Colonic mucosa (tissue), 4 donors: ENCODE measurements around the gene MYOF. TPM values are rescaled to one million over a fixed set of nuclear protein-coding genes. Genes with fewer than 3 reads are reported as not detected.

ENCODE experiments used
- DNase-seq: peaks from one replicate; pipeline ENCODE4 v3.0.0-alpha.2; 2020
- H3K27ac ChIP-seq: fragments of 200-600 bp; one replicate; pipeline ENCODE4 v1.8.0; 2021
- H3K27me3 ChIP-seq: fragments of 200-600 bp; one replicate; pipeline ENCODE4 v1.8.0; 2021
- H3K36me3 ChIP-seq: fragments of 200-600 bp; one replicate; pipeline ENCODE4 v1.8.0; 2021
- H3K4me1 ChIP-seq: fragments of 200-600 bp; one replicate; pipeline ENCODE4 v1.8.0; 2021; ENCODE audit warnings: mild to moderate bottlenecking
- H3K4me3 ChIP-seq: fragments of 200-600 bp; one replicate; pipeline ENCODE4 v1.8.0; 2021
- H3K9ac ChIP-seq, 2 donors: one replicate each; pipeline ENCODE4 v1.7.0; 2013; ENCODE audit warnings: control low read depth in 2 of 2, low read depth in 2 of 2, low read length in 2 of 2
- H3K9me3 ChIP-seq: fragments of 200-600 bp; one replicate; pipeline ENCODE4 v1.8.0; 2021
- intact Hi-C: fragments of 100-400 bp; cut with DNase I; formaldehyde crosslinking; loops from one replicate; pipeline ENCODE4 v1.14.1; 2022
- total RNA-seq, 2 donors: library from RNA; stranded (reverse); fragmentation: NEBNext Ultra II Directional in 1 of 2; extraction: Animal tissue kit (Norgen Biotek cat#: 25700) in 1 of 2; gene quantifications; one replicate each; pipeline ENCODE4 v1.2.1, GENCODE V29; 2021
- TF ChIP-seq, protein P1 (sequence below): fragments of 200-600 bp; IDR thresholded peaks from one replicate; pipeline ENCODE4 v1.8.0; 2022; ENCODE audit warnings: antibody characterized with exemption, mild to moderate bottlenecking
- donor health status: healthy.
- donor health status: DM: no; HTN: no; CAD: no.
- donor health status: DM: no; HTN: no; CAD: no.

MYOF gene
- total RNA-seq, 2 donors from 2014 or later, result 88.1 to 90.9 TPM

DNA sequence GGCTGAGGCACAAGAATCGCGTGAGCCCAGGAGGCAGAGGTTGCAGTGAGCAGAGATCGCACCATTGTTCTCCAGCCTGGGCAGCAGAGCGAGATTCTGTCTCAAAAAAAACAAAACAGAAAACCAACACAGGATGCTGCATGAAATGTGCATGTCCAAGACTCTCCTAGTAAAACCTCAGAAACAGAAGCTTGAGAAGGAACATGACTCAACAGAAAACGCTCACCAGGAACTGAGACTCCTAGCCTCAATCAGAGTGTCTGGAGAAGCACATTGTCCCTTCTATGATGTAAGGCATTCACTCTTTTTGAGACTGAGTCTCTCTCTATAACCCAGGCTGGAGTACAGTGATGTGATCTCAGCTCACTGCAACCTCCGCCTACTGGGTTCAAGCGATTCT is 168.3 kb downstream of the MYOF start:
- TF ChIP-seq, protein P1, sequence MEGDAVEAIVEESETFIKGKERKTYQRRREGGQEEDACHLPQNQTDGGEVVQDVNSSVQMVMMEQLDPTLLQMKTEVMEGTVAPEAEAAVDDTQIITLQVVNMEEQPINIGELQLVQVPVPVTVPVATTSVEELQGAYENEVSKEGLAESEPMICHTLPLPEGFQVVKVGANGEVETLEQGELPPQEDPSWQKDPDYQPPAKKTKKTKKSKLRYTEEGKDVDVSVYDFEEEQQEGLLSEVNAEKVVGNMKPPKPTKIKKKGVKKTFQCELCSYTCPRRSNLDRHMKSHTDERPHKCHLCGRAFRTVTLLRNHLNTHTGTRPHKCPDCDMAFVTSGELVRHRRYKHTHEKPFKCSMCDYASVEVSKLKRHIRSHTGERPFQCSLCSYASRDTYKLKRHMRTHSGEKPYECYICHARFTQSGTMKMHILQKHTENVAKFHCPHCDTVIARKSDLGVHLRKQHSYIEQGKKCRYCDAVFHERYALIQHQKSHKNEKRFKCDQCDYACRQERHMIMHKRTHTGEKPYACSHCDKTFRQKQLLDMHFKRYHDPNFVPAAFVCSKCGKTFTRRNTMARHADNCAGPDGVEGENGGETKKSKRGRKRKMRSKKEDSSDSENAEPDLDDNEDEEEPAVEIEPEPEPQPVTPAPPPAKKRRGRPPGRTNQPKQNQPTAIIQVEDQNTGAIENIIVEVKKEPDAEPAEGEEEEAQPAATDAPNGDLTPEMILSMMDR, result no peak
- Histone ChIP-seq H3K9ac (no peak overlapping the region), H3K4me1 (no peaks in the 10 kb centered on the region), H3K36me3 (peaks cover 6% of the 10 kb centered on the region), H3K4me3 (no peak overlapping the region), H3K9me3 (no peaks in the 10 kb centered on the region), H3K27ac (no peak overlapping the region), H3K27me3 (no peaks in the 10 kb centered on the region)
- intact Hi-C loops, result no loop called here
- DNase-seq, result no peak

DNA sequence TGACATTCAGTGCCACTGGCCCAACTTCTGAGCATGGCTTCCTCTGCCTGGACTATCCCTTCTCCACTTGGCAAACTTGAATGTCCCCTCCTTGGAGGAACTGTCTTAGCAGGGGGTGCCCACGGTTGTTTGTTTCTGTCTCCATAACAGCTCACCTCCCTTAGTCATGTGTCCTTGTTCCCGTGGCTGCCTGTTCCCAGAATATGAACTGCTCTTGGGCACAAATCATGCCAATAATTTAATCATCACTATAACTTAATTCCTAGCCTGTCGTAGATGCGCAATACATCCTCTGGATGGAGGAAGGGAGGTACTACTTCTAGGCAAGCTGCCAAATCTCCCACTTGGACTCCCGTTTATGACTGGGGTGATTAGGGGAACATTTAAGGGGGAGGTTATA is 173.1 kb downstream of the MYOF start:
- H3K27ac ChIP-seq, result no peak overlapping the region
- no peak for DNase-seq
- no peaks in the 10 kb centered on the region for H3K4me1 ChIP-seq
- H3K4me3 ChIP-seq, result no peak overlapping the region
- H3K36me3 ChIP-seq, result peaks cover 6% of the 10 kb centered on the region
- no peaks in the 10 kb centered on the region for H3K27me3 ChIP-seq
- H3K9me3 ChIP-seq, result no peaks in the 10 kb centered on the region
- TF ChIP-seq, protein P1, result no peak
- intact Hi-C loops, result no loop called here
- no peak overlapping the region for H3K9ac ChIP-seq

DNA sequence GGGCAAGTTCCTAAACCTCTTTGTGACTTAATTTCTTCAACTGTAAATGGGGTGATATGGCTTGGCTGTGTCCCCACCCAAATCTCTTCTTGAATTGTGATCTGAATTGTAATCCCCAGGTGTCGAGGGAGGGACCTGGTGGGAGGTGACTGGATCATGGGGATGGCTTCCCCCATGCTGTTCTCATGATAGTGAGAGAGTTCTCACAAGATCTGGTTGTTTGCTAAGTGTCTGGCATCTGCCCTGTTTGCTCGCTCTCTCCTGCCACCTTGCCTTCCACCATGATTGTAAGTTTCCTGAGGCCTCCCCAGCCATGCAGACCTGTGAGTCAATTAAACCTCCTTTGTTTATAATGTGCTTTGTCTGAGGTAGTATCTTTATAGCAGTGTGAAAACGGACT is 177.0 kb downstream of the MYOF start:
- DNase-seq, result no peak
- no peaks in the 10 kb centered on the region for H3K27me3 ChIP-seq
- no peaks in the 10 kb centered on the region for H3K4me1 ChIP-seq
- peaks cover 6% of the 10 kb centered on the region for H3K36me3 ChIP-seq
- no peak overlapping the region for H3K4me3 ChIP-seq
- no peak overlapping the region for H3K9ac ChIP-seq
- TF ChIP-seq, protein P1, result no peak
- H3K27ac ChIP-seq, result no peak overlapping the region
- intact Hi-C loops, result no loop called here
- no peaks in the 10 kb centered on the region for H3K9me3 ChIP-seq

DNA sequence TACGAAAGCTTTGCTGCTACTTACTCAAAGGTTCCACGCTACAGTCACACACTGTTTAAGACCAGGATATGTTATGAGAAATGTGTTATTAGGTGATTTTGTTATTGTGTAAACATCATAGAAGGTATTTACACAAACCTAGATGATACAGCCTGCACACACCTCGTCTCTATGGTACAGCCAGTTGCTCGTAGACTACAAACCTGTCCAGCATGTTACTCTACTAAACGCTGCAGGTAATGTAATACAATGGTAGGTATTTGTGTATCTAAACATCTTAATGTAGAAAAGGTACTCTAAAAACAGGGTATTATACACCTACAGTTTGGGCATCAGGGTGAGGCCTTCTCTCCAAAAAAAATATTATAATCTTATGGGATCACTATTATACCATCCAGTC is 181.2 kb downstream of the MYOF start:
- no peaks in the 10 kb centered on the region for H3K4me1 ChIP-seq
- no peaks in the 10 kb centered on the region for H3K36me3 ChIP-seq
- H3K27me3 ChIP-seq, result no peaks in the 10 kb centered on the region
- H3K27ac ChIP-seq, result no peak overlapping the region
- H3K4me3 ChIP-seq, result no peak overlapping the region
- TF ChIP-seq, protein P1, result no peak
- H3K9ac ChIP-seq, result no peak overlapping the region
- no peak for DNase-seq
- H3K9me3 ChIP-seq, result no peaks in the 10 kb centered on the region
- intact Hi-C loops, result no loop called here

DNA sequence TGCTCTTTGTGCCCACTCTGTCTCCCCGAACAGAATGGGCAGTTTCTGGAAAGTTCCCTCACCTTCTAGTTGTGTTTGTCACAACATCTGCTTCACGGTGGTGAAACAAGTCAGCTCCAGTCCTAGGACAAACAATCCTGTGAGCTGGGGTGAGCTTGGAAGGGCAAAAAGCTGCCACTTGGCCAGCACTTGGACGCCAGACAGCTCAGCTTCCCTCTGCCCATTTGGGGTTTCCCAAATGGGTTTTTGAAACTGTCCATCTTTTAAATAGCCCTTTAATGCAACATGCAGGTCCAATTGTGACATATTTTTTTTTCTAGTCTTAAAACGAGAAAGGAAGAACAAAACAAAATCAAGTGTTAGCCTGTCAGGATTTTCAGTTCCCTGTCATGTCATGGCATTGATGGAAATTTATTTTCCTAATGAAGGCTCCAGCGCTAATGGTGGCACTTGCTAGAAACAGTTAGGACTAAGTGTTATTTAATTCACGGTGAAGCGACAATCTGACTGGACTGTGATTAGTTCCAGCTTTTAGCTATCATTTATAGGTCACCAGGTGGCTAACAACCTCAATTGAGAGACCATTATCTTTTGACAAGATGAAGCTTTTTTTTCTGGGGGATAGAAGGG is 181.7 kb downstream of the MYOF start:
- Histone ChIP-seq H3K36me3 (no peaks in the 10 kb centered on the region), H3K4me1 (no peaks in the 10 kb centered on the region), H3K4me3 (no peak overlapping the region), H3K27ac (no peak overlapping the region), H3K9ac (no peak overlapping the region), H3K27me3 (no peaks in the 10 kb centered on the region), H3K9me3 (no peaks in the 10 kb centered on the region)
- DNase-seq, result no peak
- intact Hi-C loops, result no loop called here
- TF ChIP-seq, protein P1, result no peak
